ENCODE measurements around the gene BORCS8.
"Not testable (repeated sequence)": the region's sequence is repeated elsewhere in the genome, so short reads cannot be mapped to it uniquely, and the experiment has no call there.

BORCS8 gene

GRCh38 chr19:19148504-19148903 is 43.4 kb downstream of the BORCS8 start:
- DNase-seq, ATAC-seq: not testable (repeated sequence)

GRCh38 chr19:19147344-19147743 is 44.6 kb downstream of the BORCS8 start:
- ATAC-seq (no peak), DNase-seq (no peak)

GRCh38 chr19:19146865-19147264 is 45.1 kb downstream of the BORCS8 start:
- ATAC-seq: no peak

GRCh38 chr19:19145684-19146608 is 46.0 kb downstream of the BORCS8 start:
- peak; percentile 78 for ATAC-seq
- DNase-seq: peak; percentile 92

More at GRCh38 chr19:19146865-19147264, 45.1 kb downstream of the BORCS8 start:
- no peak for DNase-seq

- ATAC-seq (no peak), DNase-seq (no peak)
These were observed 46.7 kb downstream of the BORCS8 start for GRCh38 chr19:19145281-19145680.

GRCh38 chr19:19142347-19142746 is 49.6 kb downstream of the BORCS8 start:
- no peak for DNase-seq

GRCh38 chr19:19140476-19140875 is 51.5 kb downstream of the BORCS8 start:
- DNase-seq: no peak
- no peak for ATAC-seq

More at GRCh38 chr19:19142347-19142746, 49.6 kb downstream of the BORCS8 start:
- ATAC-seq: no peak

GRCh38 chr19:19139876-19140229 is 52.1 kb downstream of the BORCS8 start:
- no peak for ATAC-seq
- DNase-seq: no peak

- DNase-seq (peak; percentile 96), ATAC-seq (peak; percentile 100)
These were observed 53.6 kb downstream of the BORCS8 start, which contains the start of gene TMEM161A for GRCh38 chr19:19138109-19138981. Gene TMEM161A, minus strand, starts transcription at chr19:19138478. Its CDS starts 50 bp downstream, at chr19:19138428.

- DNase-seq (peak; percentile 22), ATAC-seq (no peak)
These were observed 54.3 kb downstream of the BORCS8 start for GRCh38 chr19:19137556-19138108.

- ATAC-seq, DNase-seq: not testable (repeated sequence)
These were observed 56.2 kb downstream of the BORCS8 start for GRCh38 chr19:19135713-19136112.

GRCh38 chr19:19134687-19135158 is 57.2 kb downstream of the BORCS8 start:
- DNase-seq (peak; percentile 55), ATAC-seq (no peak)

- DNase-seq: no peak
- no peak for ATAC-seq
These were observed 58.0 kb downstream of the BORCS8 start for GRCh38 chr19:19133985-19134384.

- ATAC-seq: no peak
- no peak for DNase-seq
These were observed 59.0 kb downstream of the BORCS8 start for GRCh38 chr19:19132912-19133311.

GRCh38 chr19:19131989-19132388 is 60.0 kb downstream of the BORCS8 start:
- no peak for DNase-seq
- no peak for ATAC-seq
